ENCODE results near the gene PGS1.
"Not testable (repeated sequence)": the region's sequence is repeated elsewhere in the genome, so short reads cannot be mapped to it uniquely, and the experiment has no call there.

PGS1 gene, protein sequence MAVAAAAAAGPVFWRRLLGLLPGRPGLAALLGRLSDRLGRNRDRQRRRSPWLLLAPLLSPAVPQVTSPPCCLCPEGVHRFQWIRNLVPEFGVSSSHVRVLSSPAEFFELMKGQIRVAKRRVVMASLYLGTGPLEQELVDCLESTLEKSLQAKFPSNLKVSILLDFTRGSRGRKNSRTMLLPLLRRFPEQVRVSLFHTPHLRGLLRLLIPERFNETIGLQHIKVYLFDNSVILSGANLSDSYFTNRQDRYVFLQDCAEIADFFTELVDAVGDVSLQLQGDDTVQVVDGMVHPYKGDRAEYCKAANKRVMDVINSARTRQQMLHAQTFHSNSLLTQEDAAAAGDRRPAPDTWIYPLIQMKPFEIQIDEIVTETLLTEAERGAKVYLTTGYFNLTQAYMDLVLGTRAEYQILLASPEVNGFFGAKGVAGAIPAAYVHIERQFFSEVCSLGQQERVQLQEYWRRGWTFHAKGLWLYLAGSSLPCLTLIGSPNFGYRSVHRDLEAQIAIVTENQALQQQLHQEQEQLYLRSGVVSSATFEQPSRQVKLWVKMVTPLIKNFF

GRCh38 chr17:78378225-78379130 lies at the start of gene PGS1:
Gene PGS1 (plus strand): TSS chr17:78378649. CDS start chr17:78378666, 17 bp downstream.
- peak; percentile 77 to 83 for DNase-seq

DNA sequence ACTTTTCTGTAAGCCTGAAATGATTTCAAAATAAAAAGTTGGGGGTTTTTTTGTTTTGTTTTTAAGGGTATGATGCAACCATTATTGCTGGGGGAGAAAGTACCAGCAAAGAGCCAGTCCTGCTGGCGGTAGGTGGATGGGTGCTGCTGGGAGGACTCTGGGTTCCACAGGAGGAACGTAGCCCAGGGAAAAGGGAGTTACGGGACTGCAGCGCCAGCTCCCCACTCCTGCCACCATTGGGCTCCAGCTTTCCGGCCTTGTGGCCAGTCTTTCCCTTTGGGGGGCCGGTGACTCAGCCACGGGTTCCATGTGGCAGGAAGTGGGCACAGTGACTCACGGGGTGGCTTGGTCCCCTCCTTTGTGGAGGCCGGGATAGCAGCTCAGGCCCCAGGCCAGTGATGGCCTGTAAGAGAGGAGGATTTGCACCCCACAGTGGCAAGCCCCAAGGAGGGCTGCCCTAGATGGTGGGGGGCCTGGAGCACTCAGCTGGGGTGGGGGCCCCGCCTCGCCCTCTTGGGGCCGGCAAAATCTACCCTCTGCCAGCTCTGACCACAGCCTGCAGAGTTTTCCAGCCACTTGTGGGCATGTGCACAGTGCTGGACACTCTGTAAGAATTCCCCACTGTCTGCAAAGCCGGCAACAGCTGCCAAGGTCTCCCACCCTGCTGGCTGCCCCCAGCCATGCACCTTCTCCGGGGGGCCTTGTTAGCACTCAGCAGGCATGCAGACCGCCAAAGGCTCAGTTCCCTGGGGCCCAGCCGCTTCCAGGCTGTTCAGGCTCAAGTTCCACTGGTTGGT lies 49.0 kb upstream of the PGS1 start:
- DNase-seq: peak in 1 of 2 donors; percentile 73

DNA sequence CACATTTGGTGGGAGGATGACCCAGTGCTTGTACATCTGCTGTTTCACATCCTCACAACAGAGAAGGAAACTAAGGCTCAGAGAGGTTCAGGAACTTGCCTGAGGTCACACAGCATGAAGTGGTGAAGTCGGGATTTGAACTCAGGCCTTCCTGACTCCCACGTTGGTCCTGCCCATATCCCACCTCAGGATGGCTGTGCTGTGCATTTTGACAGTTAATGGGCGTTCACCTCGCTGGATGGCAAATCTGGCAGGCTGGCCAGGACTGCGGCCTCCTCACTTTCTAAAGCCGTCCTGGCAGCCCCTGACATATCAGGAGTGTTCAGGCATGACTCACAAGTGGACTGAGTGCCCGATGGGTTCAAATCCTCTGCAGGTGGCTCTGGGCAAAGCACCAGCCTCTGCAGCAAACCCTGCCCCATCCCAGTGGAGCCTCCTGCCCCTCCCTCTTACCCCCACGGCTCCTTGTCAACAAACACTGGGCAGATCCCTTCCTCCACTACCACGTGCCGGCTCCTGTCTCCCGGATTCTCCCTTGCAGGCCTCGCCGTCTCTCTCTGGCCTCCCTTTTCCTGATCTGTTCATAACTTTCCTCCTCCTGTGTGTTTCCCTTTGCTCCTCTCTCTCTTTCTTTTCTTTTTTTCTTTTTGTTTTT lies 47.8 kb upstream of the PGS1 start:
- no peak for DNase-seq

GRCh38 chr17:78331355-78331754 lies 47.1 kb upstream of the PGS1 start:
- DNase-seq: not testable (repeated sequence)

GRCh38 chr17:78332991-78333390 lies 45.5 kb upstream of the PGS1 start:
- no peak for DNase-seq

GRCh38 chr17:78335209-78335608 lies 43.2 kb upstream of the PGS1 start:
- no peak for DNase-seq

GRCh38 chr17:78337244-78338109 lies 41.0 kb upstream of the PGS1 start:
- DNase-seq: peak in 1 of 2 donors; percentile 86

GRCh38 chr17:78338486-78339259 lies 39.8 kb upstream of the PGS1 start:
- peak; percentile 51 to 52 for DNase-seq

DNA sequence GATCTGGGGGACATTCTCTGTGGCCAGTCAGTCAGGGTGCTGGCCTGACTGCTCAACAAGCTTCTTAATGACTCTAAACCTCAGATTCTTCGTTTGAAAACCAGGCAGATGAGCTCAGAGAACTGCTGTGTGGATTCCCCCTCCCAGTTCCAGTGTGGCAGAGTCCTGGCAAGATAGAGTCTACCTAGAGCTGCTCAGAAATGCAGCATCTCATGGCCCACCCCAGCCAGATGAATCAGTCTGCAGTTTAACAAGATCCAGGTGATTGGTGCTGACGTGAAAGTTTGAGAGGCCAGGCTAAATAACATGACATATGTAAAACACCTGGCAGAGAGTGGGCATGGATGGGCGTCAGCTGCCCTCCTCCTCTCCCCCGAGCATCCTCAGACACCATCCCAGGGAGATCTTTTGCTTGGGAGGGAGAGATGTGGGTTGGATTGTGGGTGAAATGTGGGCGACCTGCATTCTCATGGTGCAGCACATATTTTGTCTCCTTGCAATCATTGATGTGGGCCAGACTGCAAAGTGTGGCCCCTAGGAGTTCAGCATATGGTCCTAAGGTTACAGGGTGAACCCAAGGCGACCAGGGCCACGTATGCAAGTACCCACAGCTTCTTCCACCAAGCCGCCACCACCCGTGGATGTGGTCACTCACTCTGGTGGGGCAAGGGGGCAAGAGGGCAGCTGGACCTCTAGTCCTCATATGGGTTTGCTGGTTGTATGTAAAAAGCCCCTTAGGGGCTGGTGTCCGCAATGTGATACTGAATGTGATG lies 38.1 kb upstream of the PGS1 start:
- no peak for DNase-seq

GRCh38 chr17:78341559-78342448 lies 36.6 kb upstream of the PGS1 start:
- DNase-seq: peak; percentile 42

GRCh38 chr17:78342449-78343186 lies 35.8 kb upstream of the PGS1 start:
- no peak for DNase-seq

DNA sequence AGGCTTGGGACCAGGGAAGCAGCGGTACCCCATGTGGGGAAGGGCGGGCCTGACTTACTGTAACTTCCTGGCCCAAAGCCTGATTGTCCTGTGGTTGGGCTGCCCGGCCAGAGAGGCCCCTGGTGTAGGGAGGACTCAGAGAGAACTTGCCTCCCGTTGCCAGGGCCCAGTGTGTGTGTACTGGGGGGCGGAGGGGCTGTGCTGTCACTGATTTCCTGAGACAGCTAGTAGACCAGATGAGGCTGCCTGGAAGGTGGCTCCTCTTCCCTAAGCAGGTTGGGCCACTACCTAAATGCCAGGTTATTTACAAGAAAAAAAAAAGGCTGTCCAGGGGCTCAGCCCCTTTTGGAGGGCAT lies 35.3 kb upstream of the PGS1 start:
- peak in 1 of 2 donors; percentile 64 for DNase-seq

DNA sequence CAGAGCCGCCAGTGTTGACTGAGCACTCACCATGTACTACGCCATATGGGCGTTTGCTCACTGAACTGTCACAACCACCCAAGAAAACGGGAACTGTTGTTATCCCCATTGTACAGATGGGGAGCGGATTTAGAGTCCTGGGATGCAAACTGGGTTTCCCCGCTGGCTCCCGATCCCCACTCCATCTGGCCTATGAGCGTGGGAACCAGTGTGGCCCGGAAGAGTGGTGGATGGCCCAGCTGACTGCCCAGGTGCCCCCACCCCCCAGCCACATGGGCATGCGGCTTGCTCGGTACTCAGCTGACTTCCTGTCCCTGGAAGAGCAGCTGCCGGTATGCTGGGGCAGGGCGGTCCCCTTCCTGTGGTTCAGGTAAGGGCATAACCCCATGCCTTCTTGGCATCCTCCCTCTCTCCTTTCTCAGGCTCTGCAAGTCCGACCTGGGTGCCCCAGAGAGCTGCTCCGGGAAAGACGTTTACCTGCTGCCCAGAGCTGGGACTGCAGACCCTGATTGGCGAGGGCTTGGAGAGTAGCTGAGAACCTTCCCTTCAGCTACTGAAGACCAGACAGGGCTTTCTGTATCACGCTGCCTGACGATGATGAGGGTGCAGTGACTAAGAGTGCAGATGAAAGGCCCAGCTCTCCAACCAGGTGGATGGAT lies 34.8 kb upstream of the PGS1 start:
- DNase-seq: peak; percentile 80

DNA sequence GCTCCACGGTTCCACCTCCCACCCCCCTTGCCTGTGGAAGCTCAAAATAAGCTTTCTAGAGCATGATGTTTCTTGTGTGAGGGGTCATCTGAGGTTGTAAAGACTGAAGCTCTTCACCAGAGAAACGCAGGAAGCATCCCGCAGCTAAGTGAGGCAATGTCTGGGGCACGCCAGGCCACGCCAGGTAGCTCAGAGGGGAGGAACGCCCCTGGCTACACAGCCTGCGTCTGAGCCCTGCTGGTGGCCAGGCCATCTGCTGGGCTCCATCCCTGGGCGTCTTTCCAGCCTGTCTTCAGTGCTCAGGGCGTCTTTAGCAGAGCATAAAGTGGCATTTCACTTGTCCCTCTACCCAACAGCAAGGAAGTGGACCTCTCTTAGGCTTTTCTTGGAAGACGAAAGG lies 33.8 kb upstream of the PGS1 start:
- DNase-seq: no peak

DNA sequence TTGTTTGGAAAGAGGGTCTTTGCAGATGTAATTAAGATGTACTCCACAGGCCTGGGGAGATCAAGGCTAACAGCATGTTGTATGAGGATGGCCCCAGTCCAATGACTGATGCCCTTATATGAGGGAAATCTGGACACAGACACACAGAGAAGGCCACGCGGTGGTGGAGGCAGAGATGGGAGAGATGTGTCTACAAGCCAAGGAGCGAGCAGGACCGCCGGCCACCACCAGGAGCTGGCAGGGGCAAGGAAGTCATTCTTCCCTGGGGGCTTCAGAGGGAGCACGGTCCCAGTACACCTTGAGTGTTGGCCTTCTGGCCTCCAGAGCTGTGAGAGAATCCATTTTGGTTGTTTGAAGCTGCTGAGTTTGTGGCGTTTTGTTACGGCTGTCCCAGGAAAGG lies 33.3 kb upstream of the PGS1 start:
- DNase-seq: no peak

DNA sequence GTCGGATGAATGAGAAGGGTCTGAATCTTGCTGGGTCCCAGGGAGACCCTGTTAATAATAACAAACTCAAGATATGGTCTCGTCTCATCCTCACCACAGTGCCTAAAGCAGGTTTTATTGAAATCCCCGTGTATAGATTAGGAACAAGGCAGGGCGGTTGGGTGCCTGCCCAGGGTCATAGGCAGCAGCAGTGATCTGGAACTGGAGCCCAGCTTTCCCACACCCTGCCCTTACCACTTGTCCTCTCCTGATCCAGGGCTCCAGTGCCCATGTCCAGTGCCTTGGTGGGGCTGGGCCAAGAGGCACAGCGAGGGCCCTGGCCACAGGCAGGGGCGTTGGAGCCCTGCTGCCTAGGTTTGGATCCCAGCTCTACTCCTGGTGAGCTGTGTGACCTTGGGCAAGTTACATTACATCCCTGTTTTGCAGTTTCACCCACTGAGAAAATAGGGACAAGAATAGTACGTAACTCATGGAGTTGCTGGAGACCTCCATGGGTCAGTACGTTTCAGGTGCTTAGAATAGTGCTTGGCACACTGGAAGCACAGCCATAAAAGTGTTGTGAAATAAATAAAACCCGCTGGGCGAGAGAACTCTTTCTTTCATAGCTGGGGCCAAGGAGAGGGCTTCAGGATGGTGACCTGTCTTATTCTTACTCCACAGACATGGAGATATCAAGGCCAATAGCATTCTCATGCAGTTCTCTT lies 32.5 kb upstream of the PGS1 start:
- no peak for DNase-seq
